Umbilical cord (tissue), 2 donors: ENCODE data around the gene DACT2. TPM values are rescaled to one million over a fixed set of nuclear protein-coding genes. Genes with fewer than 3 reads are reported as not detected.
A peak's percentile ranks its signal among the peaks of the same experiment; 100 is the strongest.
"Not testable (repeated sequence)": the region's sequence is repeated elsewhere in the genome, so short reads cannot be mapped to it uniquely, and the experiment has no call there.

Source experiments
- DNase-seq: peaks from one replicate; pipeline ENCODE4 v3.0.0-alpha.2; 2015; ENCODE audit warnings: low spot score
- total RNA-seq: library from RNA; depleted of rRNA; stranded (reverse); fragments of >200 nt; gene quantifications from one replicate; pipeline ENCODE4 v1.2.3, GENCODE V29; 2014; ENCODE audit warnings: low replicate concordance; ENCODE audit not compliant: insufficient read depth

The DACT2 gene
- 8.7 TPM for total RNA-seq

DNA sequence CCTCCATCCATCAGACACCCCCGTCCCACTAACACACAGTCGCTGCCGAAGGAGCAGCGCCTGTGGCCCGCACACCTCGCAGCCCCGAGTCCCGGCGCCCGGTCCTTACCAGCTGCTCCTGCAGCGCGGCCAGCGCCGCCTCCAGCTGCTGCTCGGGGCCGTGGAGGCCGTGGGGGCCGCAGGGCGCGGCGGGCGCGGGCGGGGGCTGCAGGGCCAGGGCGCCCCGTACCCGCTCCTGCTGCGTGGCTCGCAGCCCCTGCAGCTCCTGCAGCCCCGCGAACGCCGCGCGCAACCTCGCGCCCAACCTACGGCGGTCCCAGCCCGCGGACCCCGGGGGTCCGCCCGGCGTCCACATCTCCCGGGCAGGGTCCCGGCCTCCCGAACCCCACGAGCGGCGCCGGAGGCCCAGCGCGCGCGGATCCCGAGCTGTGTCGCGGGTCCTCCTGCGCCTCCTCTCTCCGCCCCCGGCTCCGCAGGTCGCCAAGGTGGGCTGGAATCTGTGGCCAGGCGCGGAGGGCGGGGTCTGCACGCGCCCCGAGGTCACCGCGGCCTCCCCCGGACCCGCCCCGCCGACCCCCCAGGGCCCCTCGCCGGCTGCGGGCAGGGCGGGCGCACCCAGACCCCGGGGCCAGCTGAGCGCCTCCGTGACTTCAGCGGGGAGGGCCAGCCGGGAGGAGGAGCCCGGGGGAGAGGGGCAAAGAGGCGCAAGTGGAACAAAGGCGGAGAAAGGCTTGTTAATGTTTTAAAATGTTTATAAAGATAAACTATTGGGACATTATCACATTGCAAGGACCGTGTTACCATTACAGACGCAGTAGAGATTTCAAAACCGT is at the start of gene DACT2:
Gene DACT2 (minus strand): TSS at position 499 of the 833 bp plus-strand sequence. CDS start 144 bp downstream, at position 355.
- DNase-seq, result peak; percentile 62

GRCh38 chr6:168368936-168369335 is 49.4 kb upstream of the DACT2 start:
- no peak for DNase-seq

- DNase-seq, result peak; percentile 74
These were observed 48.7 kb upstream of the DACT2 start for GRCh38 chr6:168368066-168368820.

DNA sequence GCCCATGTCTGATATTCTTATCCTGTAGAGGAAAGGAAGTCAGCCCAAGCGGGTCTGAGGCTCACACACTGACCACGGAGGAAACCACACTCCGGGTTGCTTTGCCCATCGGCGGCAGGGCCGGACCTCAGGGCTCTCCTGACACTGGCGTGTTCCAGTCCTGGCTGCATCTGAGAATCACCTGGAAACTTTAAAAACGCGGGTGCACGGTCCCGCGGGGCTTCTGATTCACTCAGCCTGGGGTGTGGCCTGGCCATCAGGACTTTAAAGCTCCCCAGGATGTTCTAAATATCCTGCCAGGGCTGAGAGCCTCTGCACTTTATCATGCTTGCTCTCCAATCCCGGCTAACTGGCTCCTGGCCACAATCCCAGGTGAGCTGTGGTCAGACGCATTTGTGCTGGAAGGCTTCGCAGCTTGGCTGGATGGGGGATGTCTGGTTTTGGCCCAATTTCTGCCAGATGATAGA is 47.7 kb upstream of the DACT2 start:
- DNase-seq, result peak; percentile 53

DNA sequence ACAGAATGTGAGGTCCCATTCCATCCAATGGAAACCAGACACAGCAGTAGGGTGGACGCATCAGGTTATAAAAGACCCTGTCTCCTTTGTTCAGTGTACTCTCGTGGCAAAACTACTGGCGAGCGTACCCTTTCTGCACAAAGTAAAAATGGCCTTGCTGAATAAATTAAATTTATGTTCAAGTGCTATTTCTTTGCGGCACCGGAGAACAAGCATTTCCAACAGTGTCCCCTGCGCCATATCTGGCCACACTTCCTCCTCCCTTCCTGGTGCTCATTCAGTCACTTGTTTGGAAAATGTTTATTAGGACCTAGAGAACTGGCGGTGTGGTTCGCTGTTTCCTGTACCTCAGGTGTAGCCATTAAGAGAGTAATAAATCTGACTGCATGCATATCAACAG is 46.9 kb upstream of the DACT2 start:
- no peak for DNase-seq

DNA sequence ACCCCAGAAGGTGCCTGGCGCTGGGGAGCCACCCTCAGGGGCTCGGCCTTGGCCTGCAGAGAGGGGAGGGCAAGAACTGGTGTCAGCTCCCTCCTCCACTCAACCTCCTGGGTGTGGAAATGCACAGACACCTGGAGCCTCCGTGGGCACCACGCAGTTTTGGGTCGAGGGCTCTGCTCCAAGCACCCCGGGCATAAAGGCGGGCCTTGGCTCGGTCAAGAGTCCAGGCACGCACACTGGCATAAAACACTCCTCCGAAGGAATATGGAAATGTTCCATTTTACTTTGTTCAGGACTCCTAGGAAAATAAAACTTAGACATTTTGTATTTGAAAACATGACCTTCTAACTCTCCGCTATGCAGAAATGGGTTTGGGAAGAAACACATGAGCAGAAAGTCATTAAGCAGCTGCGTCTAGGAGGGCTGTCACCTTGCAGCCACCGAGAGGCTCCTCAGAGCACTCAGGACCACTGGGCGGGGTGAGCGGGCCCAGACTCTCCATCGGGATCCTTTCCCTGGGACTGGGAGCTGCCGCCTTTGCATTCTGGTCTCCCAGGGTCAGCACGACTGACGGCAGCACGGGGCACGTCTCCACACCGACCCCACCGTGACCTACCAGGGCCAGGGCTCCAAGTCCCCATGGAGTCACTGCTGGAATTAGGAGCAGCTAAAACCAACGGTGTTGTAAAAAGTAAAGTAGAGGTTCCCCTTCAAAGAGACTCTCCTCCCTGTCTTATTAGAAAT is 46.0 kb upstream of the DACT2 start:
- no peak for DNase-seq

- no peak for DNase-seq
These were observed 45.3 kb upstream of the DACT2 start for GRCh38 chr6:168364793-168365421.

DNA sequence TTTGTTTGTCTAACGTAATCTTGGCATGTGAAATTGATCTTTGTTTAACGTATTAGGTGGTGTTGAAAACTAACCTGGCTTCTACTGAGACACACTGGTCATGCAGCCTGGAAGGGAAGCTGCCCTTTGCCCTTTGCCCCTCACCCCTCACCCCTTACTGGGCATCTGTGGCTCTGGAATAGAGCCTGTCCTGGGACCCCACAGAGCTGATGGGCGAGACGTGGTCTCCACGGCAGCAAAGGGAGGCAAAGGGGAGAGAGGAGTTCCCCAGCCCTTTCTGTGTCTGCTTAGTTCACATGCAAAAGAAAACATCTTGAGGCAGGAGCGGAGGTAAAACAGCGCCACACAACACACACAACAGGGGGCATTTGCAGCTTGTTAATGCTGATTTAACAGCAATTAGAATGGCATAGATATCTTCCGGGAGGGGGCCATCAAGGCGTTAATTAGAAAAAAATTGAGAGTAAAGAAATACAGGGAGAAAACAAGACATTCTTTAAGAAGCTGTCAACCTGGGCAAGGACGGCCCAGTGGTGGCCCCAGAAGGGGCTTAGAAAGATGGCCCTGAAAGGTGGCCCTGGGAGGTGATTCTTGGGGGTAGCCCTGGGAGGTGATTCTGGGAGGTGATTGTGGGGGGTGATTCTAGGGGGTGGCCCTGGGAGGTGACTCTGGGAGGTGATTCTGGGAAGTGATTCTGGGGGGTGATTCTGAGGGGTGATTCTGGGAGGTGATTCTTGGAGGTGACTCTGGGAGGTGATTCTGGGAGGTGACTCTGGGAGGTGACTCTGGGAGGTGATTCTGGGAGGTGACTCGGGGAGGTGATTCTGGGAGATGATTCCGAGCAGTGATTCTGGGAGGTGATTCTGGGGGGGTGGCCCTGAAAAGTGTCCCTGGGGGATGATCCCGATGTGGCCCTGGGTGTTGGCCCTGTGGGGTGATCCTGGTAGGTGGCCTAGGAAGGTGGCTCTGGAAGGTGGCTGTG is 44.5 kb upstream of the DACT2 start:
- DNase-seq, result no peak

DNA sequence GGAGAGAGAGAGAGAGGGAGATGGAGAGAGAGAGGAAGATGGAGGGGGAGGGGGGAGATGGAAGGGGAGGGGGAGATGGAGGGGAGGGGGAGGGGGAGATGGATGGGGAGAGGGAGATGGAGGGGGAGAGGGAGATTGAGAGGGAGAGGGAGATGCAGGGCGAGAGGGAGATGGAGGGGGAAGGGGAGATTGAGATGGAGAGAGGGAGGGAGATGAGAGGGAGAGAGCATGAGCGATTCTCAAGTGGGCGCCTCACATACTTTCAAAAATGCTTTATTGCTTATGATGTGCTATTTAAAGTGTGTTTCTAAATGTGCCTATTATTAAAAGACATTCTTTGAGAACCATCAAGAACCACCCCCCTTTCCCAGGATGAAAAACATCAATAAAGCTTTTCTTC is 43.7 kb upstream of the DACT2 start:
- no peak for DNase-seq

GRCh38 chr6:168362276-168362990 is 42.9 kb upstream of the DACT2 start:
- no peak for DNase-seq

DNA sequence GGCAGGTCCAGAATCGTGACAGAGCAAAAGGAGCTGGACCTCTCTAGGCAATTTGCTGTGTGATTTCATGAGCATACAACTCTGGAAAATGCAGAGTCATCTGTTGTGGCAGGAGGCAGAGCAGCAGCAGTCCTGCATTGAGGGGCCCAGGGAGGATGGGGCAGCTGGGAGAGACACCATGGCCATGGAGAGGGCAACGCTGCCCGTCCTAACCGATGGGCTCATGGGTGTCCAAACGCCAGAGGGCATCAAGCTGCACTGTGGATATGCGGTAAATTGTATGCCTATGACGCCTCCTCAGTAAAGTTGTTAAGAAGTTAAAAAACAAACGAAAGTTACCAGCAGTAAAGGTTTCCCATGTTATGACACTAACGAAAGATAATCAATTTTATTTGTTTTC is 42.2 kb upstream of the DACT2 start:
- DNase-seq, result no peak

DNA sequence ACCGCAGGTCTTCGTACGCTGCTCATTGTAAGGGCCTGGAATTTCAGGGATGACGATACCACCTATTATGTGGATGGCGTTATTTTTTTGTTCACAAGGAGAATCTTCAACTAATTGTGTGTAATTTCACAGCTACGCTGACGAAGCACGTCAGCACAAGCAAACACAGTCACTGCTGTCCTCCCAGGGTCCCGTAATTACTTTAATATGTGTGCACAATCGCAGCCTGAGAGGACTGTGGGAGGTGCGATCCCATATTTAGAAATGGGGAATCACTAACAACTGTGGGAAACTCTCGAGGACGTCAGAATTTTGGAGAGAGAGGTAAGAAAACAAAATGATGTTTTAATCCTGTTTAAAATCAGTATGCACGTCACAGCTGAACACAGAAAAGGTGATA is 40.2 kb upstream of the DACT2 start:
- DNase-seq, result no peak

DNA sequence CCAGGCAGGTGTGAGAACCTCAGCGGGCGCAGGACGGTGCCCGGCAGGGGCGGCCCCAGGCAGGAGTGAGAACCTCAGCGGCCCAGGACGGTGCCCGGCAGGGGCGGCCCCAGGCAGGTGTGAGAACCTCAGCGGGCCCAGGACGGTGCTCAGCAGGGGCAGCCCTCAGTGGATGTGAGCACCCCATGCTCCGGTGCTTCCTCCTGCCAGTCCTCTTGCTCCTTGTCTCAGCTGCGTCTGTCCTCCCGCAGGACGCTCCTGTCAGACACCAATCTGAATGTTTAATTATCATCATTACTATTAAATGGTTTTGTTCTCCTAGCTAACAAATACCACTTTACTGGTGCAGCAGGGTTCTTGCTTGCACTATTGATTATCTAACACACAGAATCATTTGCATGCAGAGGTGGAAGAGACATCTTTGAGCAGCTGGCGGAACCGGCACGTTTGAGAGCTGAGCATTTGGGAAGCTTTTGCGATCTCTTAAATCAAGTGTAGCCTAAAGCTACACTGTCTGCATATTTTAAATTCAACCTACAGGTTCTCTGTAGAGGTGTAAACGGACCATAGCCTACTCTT is 39.4 kb upstream of the DACT2 start:
- no peak for DNase-seq

DNA sequence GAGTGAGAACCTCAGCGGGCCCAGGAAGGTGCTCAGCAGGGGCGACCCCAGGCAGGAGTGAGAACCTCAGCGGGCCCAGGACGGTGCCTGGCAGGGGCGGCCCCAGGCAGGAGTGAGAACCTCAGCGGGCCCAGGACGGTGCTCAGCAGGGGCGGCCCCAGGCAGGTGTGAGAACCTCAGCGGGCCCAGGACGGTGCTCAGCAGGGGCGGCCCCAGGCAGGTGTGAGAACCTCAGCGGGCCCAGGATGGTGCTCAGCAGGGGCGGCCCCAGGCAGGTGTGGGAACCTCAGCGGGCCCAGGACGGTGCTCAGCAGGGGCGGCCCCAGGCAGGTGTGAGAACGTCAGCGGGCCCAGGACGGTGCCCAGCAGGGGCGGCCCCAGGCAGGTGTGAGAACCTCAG is 37.3 kb upstream of the DACT2 start:
- DNase-seq, result not testable (repeated sequence)

DNA sequence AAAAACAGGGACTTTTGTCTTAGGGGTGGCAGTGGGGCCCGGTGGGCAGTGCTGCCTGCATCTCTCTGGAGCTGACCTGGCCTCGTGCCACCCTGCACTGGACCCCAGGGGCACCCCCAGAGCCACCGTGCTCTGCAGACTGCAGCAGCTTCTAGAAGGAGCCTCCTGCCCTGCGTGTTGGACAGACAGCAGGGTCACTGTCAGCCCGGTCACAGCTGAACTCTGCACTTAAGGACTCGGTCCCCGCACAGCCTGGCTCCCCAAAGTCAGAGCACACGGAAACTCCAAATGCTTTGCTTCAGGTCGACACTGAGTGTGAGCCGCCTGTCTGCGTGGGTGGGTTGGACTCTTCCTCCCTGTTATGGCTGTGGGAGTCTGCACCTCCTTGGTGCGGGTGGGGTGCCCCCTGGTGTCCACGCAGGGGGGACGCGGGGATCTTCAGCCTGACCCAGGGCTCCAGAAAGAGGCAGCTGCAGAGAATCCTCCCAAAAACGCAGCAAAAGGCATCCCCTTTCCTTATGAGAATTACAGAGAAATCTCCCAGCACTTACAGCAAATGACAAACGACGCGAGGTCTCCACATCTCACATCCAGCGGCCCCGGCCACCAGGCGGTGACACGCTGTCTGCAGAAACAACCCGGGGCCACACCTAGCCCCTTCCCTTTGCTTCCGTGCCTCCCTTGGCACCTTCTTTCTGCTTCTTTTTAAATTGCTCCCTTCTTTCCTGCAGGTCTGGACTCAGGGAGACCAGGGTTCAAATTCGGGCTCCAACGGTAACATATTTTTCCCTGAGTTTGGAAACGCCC is 36.3 kb upstream of the DACT2 start:
- peak; percentile 76 for DNase-seq

- DNase-seq, result no peak
These were observed 34.8 kb upstream of the DACT2 start for GRCh38 chr6:168354338-168354737.

DNA sequence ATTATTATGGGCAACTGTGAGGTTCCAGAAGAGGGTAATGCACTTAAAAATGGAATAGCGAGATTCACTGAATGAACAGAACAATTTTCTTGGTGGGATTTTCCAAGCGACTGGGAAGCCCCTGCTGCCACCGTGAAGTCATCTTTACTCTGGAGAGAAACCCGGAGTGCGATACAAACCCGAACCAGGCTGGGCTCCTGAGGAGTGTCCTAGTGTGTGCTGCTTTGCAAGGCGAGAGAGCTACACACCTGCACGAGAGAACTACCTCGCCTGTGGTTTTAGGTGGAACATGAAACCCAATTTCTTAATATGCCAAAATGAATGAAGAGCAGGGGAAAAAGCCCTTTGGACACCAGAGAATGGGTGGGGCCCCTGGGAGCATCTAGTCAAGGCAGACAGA is 33.5 kb upstream of the DACT2 start:
- no peak for DNase-seq

DNA sequence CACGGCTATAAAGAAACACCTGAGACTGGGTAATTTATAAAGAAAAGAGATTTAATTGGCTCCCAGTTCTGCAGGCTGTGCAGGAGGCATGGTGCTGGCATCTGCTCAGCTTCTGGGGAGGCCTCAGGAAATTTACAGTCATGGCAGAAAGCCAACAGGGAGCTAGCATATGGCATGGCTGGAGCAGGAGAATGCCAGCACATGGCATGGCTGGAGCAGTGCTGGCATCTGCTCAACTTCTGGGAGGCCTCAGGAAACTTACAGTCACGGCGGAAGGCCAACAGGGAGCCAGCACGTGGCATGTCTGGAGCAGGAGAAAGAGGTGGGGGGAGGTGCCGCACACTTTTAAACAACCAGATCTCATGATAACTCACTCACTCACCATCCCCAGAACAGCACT is 32.5 kb upstream of the DACT2 start:
- no peak for DNase-seq
